Measurements from ENCODE around the gene PTPDC1.
"Not testable (repeated sequence)": the region's sequence is repeated elsewhere in the genome, so short reads cannot be mapped to it uniquely, and the experiment has no call there.

Gene PTPDC1

DNA sequence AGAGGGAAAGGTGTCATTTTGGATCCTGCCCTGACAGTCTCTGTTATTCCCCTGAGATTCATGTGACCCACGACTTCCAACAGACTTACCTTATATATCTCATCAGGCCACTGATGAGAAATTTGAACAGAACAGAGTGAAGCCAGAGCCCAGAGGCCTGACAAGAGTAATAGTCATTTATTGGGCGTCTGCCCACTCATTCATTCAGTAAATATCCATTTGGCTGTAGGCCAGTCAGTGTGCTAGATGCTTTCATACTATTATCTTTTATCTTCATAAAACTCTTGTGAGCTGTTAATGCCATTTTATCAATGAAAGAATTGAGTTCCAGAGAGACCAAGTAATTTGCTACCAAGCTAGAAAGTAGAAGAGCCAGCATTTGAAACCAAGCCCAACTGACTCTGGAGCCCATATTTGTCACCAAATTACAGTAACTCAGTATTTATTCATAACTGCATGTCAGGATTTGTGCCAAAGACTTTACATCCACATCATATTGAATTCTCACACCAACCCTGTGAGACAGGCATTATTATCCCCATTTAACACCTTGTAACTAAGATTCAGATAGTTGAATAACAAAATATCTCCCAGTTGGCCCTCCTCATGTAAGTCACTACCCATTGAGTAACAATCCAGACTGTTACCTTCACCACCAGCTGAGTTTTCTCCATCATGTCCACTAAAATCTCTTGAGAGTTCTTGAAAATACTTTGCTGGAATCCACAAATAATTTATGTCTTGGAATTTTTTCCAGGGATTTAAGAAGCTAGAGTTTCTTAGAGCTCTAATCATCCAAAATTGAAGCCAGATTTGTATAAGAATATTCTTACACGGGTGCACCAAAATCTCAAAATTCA lies 2.5 kb downstream of the PTPDC1 start:
- DNase-seq (ENCODE audit: low read depth in 2 of 2) = no peak

DNA sequence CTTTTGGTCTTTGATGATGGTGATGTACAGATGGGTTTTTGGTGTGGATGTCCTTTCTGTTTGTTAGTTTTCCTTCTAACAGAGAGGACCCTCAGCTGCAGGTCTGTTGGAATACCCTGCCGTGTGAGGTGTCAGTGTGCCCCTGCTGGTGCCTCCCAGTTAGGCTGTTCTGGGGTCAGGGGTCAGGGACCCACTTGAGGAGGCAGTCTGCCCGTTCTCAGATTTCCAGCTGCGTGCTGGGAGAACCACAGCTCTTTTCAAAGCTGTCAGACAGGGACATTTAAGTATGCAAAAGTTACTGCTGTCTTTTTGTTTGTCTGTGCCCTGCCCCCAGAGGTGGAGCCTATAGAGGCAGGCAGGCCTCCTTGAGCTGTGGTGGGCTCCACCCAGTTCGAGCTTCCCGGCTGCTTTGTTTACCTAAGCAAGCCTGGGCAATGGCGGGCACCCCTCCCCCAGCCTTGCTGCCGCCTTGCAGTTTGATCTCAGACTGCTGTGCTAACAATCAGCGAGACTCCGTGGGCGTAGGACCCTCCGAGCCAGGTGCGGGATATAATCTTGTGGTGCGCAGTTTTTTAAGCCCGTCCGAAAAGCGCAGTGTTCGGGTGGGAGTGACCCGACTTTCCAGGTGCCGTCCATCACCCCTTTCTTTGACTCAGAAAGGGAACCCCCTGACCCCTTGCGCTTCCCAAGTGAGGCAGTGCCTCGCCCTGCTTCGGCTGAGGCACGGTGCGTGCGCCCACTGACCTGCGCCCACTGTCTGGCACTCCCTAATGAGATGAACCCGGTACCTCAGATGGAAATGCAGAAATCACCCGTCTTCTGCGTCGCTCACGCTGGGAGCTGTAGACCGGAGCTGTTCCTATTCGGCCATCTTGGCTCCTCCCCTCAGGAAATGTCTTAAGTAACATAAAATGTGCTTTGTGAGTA lies 10.2 kb downstream of the PTPDC1 start:
- DNase-seq (ENCODE audit: low read depth in 2 of 2) = not testable (repeated sequence)

DNA sequence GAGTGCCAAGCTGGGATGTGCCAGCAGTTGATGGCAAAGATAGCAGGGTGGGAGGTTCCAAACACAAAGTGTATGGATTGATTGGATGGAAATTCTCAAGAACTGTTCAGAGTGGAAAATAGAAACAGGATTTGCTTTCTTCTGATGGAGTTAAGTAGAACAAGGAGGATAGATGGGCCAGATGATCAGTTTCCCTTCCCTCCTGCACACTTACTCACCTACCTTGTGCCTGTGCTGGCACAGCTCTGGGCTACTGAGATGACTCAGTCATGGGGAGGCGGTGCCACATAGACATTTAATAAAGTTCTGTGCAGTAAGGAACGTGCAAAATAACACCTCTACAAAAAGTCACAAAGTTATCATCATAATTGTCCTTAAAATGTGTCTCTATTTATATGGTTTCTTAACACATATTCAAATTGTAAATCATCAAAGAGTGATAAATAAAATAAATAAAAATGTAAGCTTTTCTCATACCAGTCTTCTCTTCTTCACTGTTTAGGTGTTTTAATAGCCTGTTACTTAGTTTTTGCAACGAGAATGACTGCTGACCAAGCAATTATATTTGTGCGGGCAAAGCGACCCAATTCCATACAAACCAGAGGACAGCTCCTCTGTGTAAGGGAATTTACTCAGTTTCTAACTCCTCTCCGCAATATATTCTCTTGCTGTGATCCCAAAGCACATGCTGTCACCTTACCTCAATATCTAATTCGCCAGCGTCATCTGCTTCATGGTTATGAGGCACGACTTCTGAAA lies 12.7 kb downstream of the PTPDC1 start:
- no peak for DNase-seq (ENCODE audit: low read depth in 2 of 2)

DNA sequence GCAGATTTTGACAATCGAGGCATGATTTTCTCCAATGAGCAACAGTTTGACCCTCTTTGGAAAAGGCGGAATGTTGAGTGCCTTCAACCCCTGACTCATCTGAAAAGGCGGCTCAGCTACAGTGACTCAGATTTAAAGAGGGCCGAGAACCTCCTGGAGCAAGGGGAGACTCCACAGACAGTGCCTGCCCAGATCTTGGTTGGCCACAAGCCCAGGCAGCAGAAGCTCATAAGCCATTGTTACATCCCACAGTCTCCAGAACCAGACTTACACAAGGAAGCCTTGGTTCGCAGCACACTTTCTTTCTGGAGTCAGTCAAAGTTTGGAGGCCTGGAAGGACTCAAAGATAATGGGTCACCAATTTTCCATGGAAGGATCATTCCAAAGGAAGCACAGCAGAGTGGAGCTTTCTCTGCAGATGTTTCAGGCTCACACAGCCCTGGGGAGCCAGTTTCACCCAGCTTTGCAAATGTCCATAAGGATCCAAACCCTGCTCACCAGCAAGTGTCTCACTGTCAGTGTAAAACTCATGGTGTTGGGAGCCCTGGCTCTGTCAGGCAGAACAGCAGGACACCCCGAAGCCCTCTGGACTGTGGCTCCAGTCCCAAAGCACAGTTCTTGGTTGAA lies 13.6 kb downstream of the PTPDC1 start:
- no peak for DNase-seq (ENCODE audit: low read depth in 2 of 2)

DNA sequence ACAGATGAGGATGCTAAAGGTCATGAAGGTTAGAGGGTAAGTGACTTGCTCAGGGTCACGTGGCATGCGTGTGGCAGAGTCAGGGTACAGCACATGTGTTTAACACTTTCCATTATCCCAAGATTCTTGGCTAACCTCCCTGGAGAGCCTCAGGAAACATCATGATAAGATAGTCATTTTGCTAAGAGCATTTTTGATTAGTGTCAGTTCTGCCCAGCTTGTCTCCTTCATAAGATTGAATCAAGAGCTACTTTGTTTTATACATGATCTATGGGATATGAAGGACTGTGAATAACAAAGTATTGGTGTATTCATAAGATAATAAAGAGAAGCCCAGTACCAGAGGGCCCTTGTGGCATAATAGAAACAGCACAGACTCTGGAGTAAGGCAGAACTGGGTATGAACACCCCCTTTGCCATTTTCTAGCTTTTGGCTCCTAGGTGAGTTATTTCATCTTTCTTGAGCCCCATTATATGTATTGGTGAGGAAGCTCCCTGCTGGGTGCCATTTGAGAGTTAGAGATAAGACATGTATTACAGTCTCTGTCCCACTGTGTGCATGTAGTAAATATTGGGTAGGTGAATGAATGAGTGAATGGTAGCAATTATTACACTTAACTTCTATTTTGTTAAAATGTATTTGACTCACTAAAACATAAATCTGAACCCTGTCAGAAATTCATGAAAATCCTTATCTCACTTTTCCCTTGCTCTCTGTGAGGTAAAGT lies 16.1 kb downstream of the PTPDC1 start:
- DNase-seq (ENCODE audit: low read depth in 2 of 2) = no peak

DNA sequence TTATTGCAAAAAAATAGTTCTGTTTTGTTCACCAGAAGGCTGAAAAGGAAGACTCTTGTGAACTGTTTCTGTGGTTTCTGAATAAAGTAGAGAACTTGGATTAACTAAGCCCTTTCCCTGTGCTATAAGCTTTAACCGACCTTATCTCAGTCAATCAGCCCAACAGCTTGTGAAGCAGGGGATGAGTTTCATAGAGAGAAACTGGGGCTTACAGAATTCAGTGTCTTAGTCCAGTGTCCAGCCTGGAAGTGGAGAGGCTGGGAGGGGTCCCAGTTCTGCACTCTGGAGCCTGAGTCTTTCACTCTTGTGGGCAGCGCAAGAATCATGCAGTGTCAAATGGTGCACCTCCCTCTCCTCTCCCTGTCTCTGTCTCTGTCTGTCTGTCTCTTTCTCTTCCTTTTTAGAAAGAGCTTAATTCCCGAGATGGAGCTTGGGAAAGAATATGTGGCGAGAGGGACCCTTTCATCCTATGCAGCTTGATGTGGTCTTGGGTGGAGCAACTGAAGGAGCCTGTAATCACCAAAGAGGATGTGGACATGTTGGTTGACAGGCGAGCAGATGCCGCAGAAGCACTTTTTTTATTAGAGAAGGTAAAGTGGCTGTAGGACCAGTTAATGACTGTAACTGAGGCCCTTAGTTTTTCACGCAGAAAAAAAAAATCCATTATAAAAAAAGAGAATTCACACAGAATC lies 17.0 kb downstream of the PTPDC1 start:
- DNase-seq (ENCODE audit: low read depth in 2 of 2) = no peak

DNA sequence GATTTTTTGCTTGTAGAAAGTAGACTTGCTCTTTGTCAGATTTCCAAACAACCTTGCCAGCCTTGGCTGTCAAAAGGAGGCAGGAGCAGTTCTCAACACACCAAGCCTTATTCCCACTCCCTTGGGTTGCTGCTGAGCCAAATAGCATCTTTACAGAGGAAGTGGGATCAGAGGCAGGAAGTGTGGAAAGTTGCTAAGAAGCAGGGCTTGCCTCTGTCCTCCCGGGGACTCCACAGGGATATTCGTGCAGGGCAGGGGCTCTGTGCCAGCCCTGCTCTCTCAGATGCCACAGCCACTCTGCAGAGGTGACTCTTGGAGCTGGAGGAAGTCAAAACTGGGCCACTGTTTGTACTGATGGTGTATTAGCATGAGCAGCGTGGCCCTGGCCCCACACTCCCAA lies 24.3 kb downstream of the PTPDC1 start:
- DNase-seq (ENCODE audit: low read depth in 2 of 2) = no peak

DNA sequence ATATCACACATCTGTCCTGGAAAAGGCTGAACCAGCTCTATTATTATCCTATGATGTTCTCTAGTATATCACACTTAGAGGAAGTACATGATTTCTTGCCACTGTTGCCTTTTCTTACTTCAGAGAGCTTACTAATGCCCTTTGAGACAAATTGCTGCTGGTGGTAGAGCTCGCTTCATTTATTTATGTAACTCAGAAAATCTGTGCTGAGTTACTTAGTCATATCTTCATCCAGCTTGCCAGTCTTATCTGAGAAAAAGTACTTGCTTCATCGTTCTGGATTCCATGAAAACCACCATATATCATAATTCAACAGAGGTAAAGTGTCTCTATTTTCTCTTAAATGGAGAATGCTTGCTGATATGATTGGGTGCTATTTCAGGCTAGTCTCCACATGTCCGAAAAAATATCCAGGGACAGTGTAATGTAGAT lies 26.6 kb downstream of the PTPDC1 start:
- no peak for DNase-seq (ENCODE audit: low read depth in 2 of 2)

DNA sequence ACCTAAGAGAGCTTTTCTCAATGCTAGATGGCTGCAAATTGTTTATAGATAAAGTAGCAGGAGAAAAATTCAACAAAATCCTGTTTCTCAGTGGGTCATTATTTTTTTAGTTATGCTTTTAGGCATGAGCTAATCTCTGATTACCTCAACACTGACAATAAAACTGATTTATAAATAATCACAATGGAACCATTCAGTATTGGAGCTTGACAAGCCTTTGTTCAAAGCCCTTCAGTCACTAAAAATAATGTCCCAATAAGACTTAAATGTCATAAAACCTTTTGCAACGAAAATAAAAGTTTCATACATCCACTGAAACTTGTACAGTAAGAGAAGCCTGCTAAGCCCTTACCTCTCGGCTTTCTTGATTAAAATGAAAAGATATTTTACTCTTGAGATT lies 27.2 kb downstream of the PTPDC1 start:
- DNase-seq (ENCODE audit: low read depth in 2 of 2) = no peak

DNA sequence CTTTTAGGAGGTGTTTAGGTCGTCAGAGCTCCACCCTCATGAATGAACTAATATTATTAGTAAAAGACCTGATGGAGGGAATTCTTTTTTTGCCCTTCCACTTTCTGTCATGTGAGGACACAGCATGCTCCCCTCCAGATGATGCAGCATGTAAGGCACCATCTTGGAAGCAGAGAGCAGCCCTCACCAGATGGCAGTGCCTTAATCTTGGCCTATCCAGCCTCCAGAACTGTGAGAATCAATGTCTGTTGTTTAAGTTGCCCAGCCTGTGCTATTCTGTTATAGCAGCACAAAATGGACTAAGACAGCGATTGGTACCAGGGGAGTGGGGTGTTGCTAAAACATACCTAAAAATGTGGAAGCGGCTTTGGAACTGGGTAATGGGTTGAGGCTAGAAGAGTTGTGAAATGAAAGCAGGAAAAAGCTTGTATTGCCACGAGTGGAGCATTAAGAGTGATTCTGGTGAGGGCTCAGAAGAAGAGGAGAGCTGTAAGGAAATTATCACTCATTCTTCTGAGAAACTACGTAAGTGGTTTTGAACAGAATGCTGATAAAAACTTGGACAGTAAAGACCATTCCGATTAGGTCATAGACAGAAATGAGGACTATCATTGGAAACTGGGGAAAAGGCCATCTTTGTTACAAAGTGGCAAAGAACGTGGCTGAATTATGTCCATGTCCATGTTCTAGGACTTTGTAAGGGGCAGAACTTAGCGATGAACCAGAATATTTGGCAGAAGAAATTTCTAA lies 28.6 kb downstream of the PTPDC1 start:
- no peak for DNase-seq (ENCODE audit: low read depth in 2 of 2)

DNA sequence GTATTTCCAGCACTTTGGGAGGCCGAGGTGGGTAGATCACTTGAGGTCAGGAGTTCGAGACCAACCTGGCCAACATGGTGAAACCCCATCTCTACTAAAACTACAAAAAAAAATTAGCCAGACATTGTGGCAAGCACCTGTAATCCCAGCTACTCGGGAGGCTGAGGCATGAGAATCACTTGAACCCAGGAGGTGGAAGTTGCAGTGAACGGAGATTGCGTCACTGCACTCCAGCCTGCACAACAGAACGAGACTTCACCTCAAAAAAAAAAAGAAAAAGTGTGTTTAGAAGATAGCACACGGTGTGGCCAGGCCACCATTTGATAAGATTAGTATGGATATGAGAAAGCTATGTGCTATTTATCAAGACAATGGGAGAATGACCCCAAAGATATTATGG lies 35.8 kb downstream of the PTPDC1 start:
- DNase-seq (ENCODE audit: low read depth in 2 of 2) = not testable (repeated sequence)

DNA sequence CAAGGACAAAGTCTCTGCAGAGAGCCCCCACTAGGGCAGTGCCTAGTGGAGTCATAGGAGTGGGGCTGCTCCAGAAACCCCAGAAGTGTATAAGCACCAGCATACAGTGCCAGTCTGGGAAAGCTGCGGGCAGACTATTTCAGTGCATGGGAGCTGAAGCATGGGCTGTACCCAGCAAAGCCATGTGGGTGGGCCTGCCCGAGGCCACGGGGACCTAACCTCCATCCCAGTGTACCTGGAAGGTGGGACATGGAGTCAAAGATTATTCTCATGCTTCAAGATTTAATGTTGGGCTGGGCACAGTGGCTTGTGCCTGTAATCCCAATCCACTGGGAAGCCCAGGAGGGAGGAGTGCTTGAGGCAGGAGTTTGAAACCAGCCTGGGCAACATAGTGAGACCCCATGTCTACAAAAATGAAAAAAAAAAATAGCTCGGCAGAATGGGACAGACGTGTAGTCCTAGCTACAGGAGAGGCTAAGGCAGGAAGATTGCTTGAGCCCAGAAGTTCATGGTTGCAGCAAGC lies 36.7 kb downstream of the PTPDC1 start:
- no peak for DNase-seq (ENCODE audit: low read depth in 2 of 2)

DNA sequence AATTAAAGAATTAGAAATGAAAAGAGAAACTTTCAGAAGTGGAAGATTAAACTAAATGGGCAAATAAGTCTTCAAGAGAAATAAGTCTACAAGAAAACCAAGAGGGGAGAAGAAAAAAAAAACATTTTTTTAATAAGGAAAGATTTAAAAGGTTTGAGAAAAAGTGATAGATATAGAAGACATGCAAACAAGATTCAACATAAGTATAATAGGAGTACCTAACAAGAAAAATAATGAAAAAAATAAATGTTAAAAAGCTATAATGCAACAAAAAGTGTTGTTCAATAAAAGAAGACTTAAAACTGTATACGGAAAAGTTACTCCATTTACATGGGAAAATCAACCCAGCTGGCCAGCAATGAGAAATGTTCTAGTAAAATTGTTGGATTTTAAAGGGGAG lies 42.6 kb downstream of the PTPDC1 start:
- no peak for DNase-seq (ENCODE audit: low read depth in 2 of 2)

DNA sequence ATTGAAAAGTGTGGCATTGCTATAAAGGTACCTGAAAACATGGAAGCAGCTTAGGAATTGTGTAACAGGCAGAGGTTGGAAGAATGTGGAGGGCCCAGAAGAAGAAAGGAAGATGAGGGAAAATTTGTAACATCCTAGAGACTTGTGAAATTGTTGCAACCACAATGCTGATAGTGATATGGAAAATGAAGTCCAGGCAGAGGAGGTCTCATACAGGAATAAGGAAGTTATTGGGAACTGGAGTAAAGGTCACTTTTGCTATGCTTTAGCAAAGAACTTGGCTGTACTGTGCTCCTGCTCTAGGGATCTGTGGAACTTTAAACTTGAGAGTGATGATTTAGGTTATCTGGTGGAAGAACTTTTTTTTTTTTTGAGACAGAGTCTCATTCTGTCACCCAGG lies 43.5 kb downstream of the PTPDC1 start:
- DNase-seq (ENCODE audit: low read depth in 2 of 2) = no peak

DNA sequence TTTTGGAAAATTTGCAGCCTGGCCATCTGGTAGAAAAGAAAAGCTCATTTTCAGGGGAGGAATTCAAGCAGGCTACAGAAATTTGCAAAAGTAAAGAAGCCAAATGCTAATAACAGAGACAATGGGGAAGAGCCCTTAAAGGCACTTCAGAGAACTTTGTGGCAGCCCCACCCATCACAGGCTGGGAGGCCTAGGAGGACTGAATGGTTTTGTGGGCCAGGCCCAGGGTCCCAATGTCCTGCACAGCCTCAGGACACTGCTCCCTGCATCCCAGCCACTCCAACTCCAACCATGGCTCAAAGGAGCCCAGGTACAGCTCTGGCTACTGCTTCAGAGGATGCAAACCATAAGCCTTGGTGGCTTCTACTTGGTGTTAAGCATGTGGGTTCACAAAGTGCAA lies 44.3 kb downstream of the PTPDC1 start:
- no peak for DNase-seq (ENCODE audit: low read depth in 2 of 2)

DNA sequence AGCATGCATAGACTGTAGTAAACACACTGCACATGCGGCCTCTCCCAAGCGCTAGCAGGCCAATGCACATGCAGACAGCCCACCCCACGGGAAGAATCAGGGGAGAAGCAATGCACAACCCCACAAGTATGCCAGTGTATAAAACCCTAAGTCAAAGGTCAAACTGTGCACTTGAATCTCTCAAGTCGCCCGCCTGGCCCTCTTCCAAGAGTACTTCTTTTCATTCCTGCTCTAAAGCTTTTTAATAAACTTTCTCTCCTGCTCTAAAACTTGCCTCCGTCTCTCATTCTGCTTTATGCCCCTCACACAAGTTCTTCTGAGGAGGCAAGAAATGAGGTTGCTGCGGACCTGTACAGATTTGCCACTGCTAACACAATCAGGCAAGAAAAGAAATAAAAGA lies 50.4 kb downstream of the PTPDC1 start:
- no peak for DNase-seq (ENCODE audit: low read depth in 2 of 2)

DNA sequence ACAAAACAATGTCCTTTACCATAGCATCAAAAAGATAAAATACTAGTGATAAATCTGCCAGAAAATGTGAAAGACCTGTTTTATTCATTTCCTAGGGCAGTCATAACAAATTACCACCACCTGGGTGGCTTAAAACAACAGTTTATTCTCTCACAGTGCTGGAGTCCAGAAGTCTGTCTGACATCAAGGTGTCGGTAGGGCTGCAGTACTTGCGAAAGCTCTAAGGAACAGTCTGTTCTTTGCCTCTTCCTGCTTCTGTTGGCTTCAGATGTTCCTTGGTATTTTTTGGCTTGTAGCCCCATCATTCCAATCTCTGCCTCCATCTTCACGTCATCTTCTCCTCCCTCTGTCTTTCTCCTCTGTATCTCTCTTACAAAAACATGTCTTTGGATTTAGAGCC lies 51.0 kb downstream of the PTPDC1 start:
- DNase-seq (ENCODE audit: low read depth in 2 of 2) = no peak

DNA sequence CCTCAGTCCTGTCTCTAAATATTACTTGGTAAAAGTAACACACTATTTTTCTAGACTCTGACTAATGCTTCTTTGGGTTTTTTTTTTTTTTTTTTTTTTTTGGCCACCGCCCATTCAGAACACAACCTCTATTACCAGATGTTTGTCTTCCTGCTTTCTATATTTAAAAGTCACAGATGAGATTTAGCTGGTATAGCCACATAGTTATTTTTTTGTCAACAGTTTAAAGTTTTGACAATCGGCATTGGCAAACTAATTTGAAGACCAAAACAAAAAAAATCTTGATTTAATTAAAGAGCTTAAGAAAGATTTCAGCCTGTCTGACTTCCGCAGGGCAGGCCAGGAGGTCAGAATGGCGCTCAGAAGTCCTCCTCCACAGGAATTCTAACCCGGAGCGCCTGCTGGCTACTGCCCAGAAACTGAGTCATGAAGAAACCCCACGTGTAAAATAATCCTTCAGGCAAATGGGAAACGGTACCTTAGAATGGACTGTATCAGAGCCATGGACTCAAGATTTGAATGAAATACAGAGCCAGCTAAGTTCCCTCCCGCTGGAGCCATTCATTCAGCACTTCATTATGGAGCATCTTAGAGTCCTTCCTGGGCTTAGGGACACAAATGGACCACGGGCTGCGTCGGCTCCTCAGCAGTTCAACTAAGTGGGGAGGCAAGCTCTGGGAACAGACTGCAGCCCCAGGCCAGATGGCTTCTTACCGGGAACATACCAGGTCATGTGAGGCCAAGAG lies 55.6 kb downstream of the PTPDC1 start:
- DNase-seq (ENCODE audit: low read depth in 2 of 2) = no peak

DNA sequence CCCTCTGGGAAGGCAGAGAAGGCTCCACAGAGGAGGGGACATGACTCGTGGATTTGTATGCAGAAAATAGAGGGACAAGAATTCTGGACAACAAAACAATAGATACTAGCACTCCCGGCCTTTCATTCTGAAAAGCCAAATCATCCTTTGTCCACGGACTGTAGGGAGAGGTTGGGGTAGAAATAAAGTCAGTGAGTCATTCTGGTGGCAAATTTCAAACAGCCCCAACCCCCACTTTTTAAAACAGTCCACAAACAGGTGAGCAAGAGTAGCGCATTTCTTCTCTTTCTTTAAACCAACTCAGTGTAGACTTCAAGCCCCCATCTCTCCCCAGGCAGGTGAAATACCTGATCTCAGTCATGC lies 56.1 kb downstream of the PTPDC1 start:
- DNase-seq (ENCODE audit: low read depth in 2 of 2) = no peak

Measured in stimulated activated CD4-positive, alpha-beta T cell treated with anti-CD3 and anti-CD28 coated beads, Interleukin-12 subunit alpha, Interleukin-12 subunit beta, amount 100 ng/mL, for 24 hours (primary cell).